HL-60 (cell line): Measurements from ENCODE around the gene CD151.

Source experiments
- GABPA ChIP-seq: IDR thresholded peaks from 2 replicates; pipeline ENCODE4 v1.6.1; 2012; ENCODE audit warnings: low read depth
- POLR2AphosphoS5 ChIP-seq: IDR thresholded peaks from 2 replicates; pipeline ENCODE4 v1.6.1; 2012; ENCODE audit warnings: low read depth
- SPI1 ChIP-seq: IDR thresholded peaks from 2 replicates; pipeline ENCODE4 v1.6.1; 2012; ENCODE audit warnings: low read depth, mild to moderate bottlenecking, borderline replicate concordance
- TF ChIP-seq, protein P1 (sequence below): IDR thresholded peaks from one replicate; pipeline ENCODE4 v1.5.1; 2011; ENCODE audit warnings: low read length, control low read depth, inconsistent platforms; ENCODE audit not compliant: insufficient read depth
- TF ChIP-seq, protein P2 (sequence below): IDR thresholded peaks from 2 replicates; pipeline ENCODE4 v1.6.1; 2012; ENCODE audit warnings: low read depth; ENCODE audit not compliant: insufficient replicate concordance

- TF ChIP-seq, protein P1, sequence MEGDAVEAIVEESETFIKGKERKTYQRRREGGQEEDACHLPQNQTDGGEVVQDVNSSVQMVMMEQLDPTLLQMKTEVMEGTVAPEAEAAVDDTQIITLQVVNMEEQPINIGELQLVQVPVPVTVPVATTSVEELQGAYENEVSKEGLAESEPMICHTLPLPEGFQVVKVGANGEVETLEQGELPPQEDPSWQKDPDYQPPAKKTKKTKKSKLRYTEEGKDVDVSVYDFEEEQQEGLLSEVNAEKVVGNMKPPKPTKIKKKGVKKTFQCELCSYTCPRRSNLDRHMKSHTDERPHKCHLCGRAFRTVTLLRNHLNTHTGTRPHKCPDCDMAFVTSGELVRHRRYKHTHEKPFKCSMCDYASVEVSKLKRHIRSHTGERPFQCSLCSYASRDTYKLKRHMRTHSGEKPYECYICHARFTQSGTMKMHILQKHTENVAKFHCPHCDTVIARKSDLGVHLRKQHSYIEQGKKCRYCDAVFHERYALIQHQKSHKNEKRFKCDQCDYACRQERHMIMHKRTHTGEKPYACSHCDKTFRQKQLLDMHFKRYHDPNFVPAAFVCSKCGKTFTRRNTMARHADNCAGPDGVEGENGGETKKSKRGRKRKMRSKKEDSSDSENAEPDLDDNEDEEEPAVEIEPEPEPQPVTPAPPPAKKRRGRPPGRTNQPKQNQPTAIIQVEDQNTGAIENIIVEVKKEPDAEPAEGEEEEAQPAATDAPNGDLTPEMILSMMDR = no peak
- TF ChIP-seq SPI1 (no peak), GABPA (no peak), POLR2AphosphoS5 (no peak)
- TF ChIP-seq, protein P2, sequence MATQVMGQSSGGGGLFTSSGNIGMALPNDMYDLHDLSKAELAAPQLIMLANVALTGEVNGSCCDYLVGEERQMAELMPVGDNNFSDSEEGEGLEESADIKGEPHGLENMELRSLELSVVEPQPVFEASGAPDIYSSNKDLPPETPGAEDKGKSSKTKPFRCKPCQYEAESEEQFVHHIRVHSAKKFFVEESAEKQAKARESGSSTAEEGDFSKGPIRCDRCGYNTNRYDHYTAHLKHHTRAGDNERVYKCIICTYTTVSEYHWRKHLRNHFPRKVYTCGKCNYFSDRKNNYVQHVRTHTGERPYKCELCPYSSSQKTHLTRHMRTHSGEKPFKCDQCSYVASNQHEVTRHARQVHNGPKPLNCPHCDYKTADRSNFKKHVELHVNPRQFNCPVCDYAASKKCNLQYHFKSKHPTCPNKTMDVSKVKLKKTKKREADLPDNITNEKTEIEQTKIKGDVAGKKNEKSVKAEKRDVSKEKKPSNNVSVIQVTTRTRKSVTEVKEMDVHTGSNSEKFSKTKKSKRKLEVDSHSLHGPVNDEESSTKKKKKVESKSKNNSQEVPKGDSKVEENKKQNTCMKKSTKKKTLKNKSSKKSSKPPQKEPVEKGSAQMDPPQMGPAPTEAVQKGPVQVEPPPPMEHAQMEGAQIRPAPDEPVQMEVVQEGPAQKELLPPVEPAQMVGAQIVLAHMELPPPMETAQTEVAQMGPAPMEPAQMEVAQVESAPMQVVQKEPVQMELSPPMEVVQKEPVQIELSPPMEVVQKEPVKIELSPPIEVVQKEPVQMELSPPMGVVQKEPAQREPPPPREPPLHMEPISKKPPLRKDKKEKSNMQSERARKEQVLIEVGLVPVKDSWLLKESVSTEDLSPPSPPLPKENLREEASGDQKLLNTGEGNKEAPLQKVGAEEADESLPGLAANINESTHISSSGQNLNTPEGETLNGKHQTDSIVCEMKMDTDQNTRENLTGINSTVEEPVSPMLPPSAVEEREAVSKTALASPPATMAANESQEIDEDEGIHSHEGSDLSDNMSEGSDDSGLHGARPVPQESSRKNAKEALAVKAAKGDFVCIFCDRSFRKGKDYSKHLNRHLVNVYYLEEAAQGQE = no peak
These were observed 14.2 kb upstream of the CD151 start, which contains the start of gene PNPLA2 for GRCh38 chr11:818396-819128.
